Cardiac muscle cell (in vitro differentiated cells and primary cell): Measurements from ENCODE around the gene CLPTM1L. TPM values are rescaled to one million over a fixed set of nuclear protein-coding genes. Genes with fewer than 3 reads are reported as not detected.

ENCODE experiments used
- DNase-seq, 2 donors: peaks; one replicate each; pipeline versions ENCODE4 v3.0.0 to v3.0.0-alpha.2; 2010 to 2017; ENCODE audit warnings: low read depth in 1 of 2, low spot score in 1 of 2
- H3K27ac ChIP-seq: fragments of 200-600 bp; sonication (generic); 2 replicates; pipeline ENCODE4 v1.5.1; 2016
- H3K27me3 ChIP-seq: fragments of 200-600 bp; sonication (generic); 2 replicates; pipeline ENCODE4 v1.6.0; 2016; ENCODE audit warnings: control low read depth
- H3K36me3 ChIP-seq: fragments of 200-600 bp; sonication (generic); 2 replicates; pipeline ENCODE4 v1.5.1; 2016; ENCODE audit warnings: control low read depth
- H3K4me1 ChIP-seq: fragments of 200-600 bp; sonication (generic); 2 replicates; pipeline ENCODE4 v1.8.1; 2017; ENCODE audit warnings: low read depth, mild to moderate bottlenecking, mixed run types
- H3K4me3 ChIP-seq: fragments of 200-600 bp; sonication (generic); 2 replicates; pipeline ENCODE4 v1.5.1; 2016; ENCODE audit warnings: mild to moderate bottlenecking
- H3K9me3 ChIP-seq: fragments of 200-600 bp; sonication (generic); 2 replicates; pipeline ENCODE4 v1.5.1; 2017; ENCODE audit warnings: low read depth, mild to moderate bottlenecking, control low read depth
- CTCF ChIP-seq: IDR thresholded peaks from 2 replicates; pipeline ENCODE4 v1.5.1; 2012; ENCODE audit warnings: low read depth, mild to moderate bottlenecking, low read length
- polyA plus RNA-seq: library from polyadenylated mRNA; unstranded; fragments of >200 nt; fragmentation: Nextera tagmentation; extraction: Ambion mirVana; gene quantifications from 2 replicates; pipeline ENCODE4 v1.2.1, GENCODE V29; 2016
- total RNA-seq: library from RNA; depleted of rRNA; stranded (reverse); fragments of >200 nt; gene quantifications from 2 replicates; pipeline ENCODE4 v1.2.3, GENCODE V29; 2016

Gene CLPTM1L
- total and polyA plus RNA-seq, 2 experiments from 2014 or later: 78.4 to 154 TPM

GRCh38 chr5:1366514-1366913 is 21.6 kb upstream of the CLPTM1L start:
- Histone ChIP-seq H3K27ac (no peak overlapping the region), H3K27me3 (peaks cover 54% of the 10 kb centered on the region), H3K4me1 (no peaks in the 10 kb centered on the region), H3K36me3 (no peaks in the 10 kb centered on the region), H3K9me3 (no peaks in the 10 kb centered on the region), H3K4me3 (no peak overlapping the region)
- no peak for TF ChIP-seq CTCF
- no peak for DNase-seq

- no peaks in the 10 kb centered on the region for H3K9me3 ChIP-seq
- peaks cover 49% of the 10 kb centered on the region for H3K27me3 ChIP-seq
- H3K4me3 ChIP-seq: no peak overlapping the region
- H3K36me3 ChIP-seq: no peaks in the 10 kb centered on the region
- TF ChIP-seq CTCF: no peak
- DNase-seq: no peak
- H3K4me1 ChIP-seq: no peaks in the 10 kb centered on the region
- no peak overlapping the region for H3K27ac ChIP-seq
Measured at GRCh38 chr5:1364211-1364610, 19.3 kb upstream of the CLPTM1L start.

GRCh38 chr5:1363581-1363980 is 18.7 kb upstream of the CLPTM1L start:
- H3K4me3 ChIP-seq: no peak overlapping the region
- DNase-seq: no peak
- H3K27ac ChIP-seq: no peak overlapping the region
- no peaks in the 10 kb centered on the region for H3K4me1 ChIP-seq
- peaks cover 43% of the 10 kb centered on the region for H3K27me3 ChIP-seq
- no peaks in the 10 kb centered on the region for H3K36me3 ChIP-seq
- no peaks in the 10 kb centered on the region for H3K9me3 ChIP-seq
- TF ChIP-seq CTCF: no peak

GRCh38 chr5:1363160-1363559 is 18.3 kb upstream of the CLPTM1L start:
- H3K27ac ChIP-seq: no peak overlapping the region
- H3K36me3 ChIP-seq: no peaks in the 10 kb centered on the region
- TF ChIP-seq CTCF: no peak
- H3K27me3 ChIP-seq: peaks cover 43% of the 10 kb centered on the region
- H3K4me1 ChIP-seq: no peaks in the 10 kb centered on the region
- no peaks in the 10 kb centered on the region for H3K9me3 ChIP-seq
- no peak for DNase-seq
- H3K4me3 ChIP-seq: no peak overlapping the region

- Histone ChIP-seq H3K36me3 (no peaks in the 10 kb centered on the region), H3K27me3 (peaks cover 43% of the 10 kb centered on the region), H3K4me3 (no peak overlapping the region), H3K9me3 (no peaks in the 10 kb centered on the region), H3K4me1 (no peaks in the 10 kb centered on the region), H3K27ac (no peak overlapping the region)
- TF ChIP-seq CTCF: no peak
- no peak for DNase-seq
Measured at GRCh38 chr5:1362242-1363015, 17.5 kb upstream of the CLPTM1L start.
